ENCODE data around the gene ARL1.

ARL1 gene

GRCh38 chr12:101439236-101439635, 31.7 kb upstream of the ARL1 start:
- Histone ChIP-seq H3K79me2 (ENCODE audit: insufficient read depth, low read length) (no peaks in the 10 kb centered on the region), H3K9me2 (replicated peaks; ENCODE audit: low read depth, low read length) (no peaks in the 10 kb centered on the region), H4K20me1 (ENCODE audit: insufficient read depth, low read length, poor library complexity, severe bottlenecking) (no peaks in the 10 kb centered on the region), H3K9ac (ENCODE audit: low read depth, low read length, poor library complexity, severe bottlenecking) (no peak overlapping the region), H3K9me3 (ENCODE audit: insufficient read depth, low read depth, low read length) (no peaks in the 10 kb centered on the region), H3K4me3 (ENCODE audit: low read length, poor library complexity, severe bottlenecking) (no peak overlapping the region), H3K27me3 (ENCODE audit: insufficient read depth, low read length, poor library complexity, severe bottlenecking) (no peaks in the 10 kb centered on the region), H3K36me3 (ENCODE audit: insufficient read depth, low read length) (no peaks in the 10 kb centered on the region), H2AFZ (ENCODE audit: low read length) (no peak overlapping the region), H3F3A (ENCODE audit: low read depth) (no peaks in the 10 kb centered on the region), H3K4me1 (ENCODE audit: insufficient read depth, low read length, poor library complexity, severe bottlenecking) (no peaks in the 10 kb centered on the region), H3K4me2 (ENCODE audit: low read depth, low read length, poor library complexity, severe bottlenecking) (no peak overlapping the region)
- no peak for TF ChIP-seq EZH2phosphoT487 (IDR thresholded peaks at IDR 0.05; ENCODE audit: borderline replicate concordance)
- no peak for TF ChIP-seq CTCF (conservative IDR thresholded peaks at IDR 0.05; ENCODE audit: low read length)

GRCh38 chr12:101436136-101436535, 28.6 kb upstream of the ARL1 start:
- no peak for TF ChIP-seq CTCF (conservative IDR thresholded peaks at IDR 0.05; ENCODE audit: low read length)
- no peak for TF ChIP-seq EZH2phosphoT487 (IDR thresholded peaks at IDR 0.05; ENCODE audit: borderline replicate concordance)
- H3K9ac ChIP-seq (ENCODE audit: low read depth, low read length, poor library complexity, severe bottlenecking): no peak overlapping the region
- H3K79me2 ChIP-seq (ENCODE audit: insufficient read depth, low read length): no peaks in the 10 kb centered on the region
- no peaks in the 10 kb centered on the region for H3K4me1 ChIP-seq (ENCODE audit: insufficient read depth, low read length, poor library complexity, severe bottlenecking)
- H3F3A ChIP-seq (ENCODE audit: low read depth): no peaks in the 10 kb centered on the region
- H2AFZ ChIP-seq (ENCODE audit: low read length): no peak overlapping the region
- no peak overlapping the region for H3K4me2 ChIP-seq (ENCODE audit: low read depth, low read length, poor library complexity, severe bottlenecking)
- no peaks in the 10 kb centered on the region for H3K27me3 ChIP-seq (ENCODE audit: insufficient read depth, low read length, poor library complexity, severe bottlenecking)
- no peaks in the 10 kb centered on the region for H3K36me3 ChIP-seq (ENCODE audit: insufficient read depth, low read length)
- H3K9me2 ChIP-seq (replicated peaks; ENCODE audit: low read depth, low read length): no peaks in the 10 kb centered on the region
- no peaks in the 10 kb centered on the region for H3K9me3 ChIP-seq (ENCODE audit: insufficient read depth, low read depth, low read length)
- H3K4me3 ChIP-seq (ENCODE audit: low read length, poor library complexity, severe bottlenecking): no peak overlapping the region
- no peaks in the 10 kb centered on the region for H4K20me1 ChIP-seq (ENCODE audit: insufficient read depth, low read length, poor library complexity, severe bottlenecking)

- H3K36me3 ChIP-seq (ENCODE audit: insufficient read depth, low read length): no peaks in the 10 kb centered on the region
Observed at GRCh38 chr12:101430456-101430855, 22.9 kb upstream of the ARL1 start.

More at GRCh38 chr12:101430456-101430855, 22.9 kb upstream of the ARL1 start:
- H3K27me3 ChIP-seq (ENCODE audit: insufficient read depth, low read length, poor library complexity, severe bottlenecking): no peaks in the 10 kb centered on the region
- H3K79me2 ChIP-seq (ENCODE audit: insufficient read depth, low read length): no peaks in the 10 kb centered on the region
- no peaks in the 10 kb centered on the region for H3F3A ChIP-seq (ENCODE audit: low read depth)
- TF ChIP-seq EZH2phosphoT487 (IDR thresholded peaks at IDR 0.05; ENCODE audit: borderline replicate concordance) (no peak), CTCF (conservative IDR thresholded peaks at IDR 0.05; ENCODE audit: low read length) (no peak)
- no peak overlapping the region for H3K9ac ChIP-seq (ENCODE audit: low read depth, low read length, poor library complexity, severe bottlenecking)
- H3K9me3 ChIP-seq (ENCODE audit: insufficient read depth, low read depth, low read length): no peaks in the 10 kb centered on the region
- H3K4me1 ChIP-seq (ENCODE audit: insufficient read depth, low read length, poor library complexity, severe bottlenecking): no peaks in the 10 kb centered on the region
- H2AFZ ChIP-seq (ENCODE audit: low read length): no peak overlapping the region
- H3K4me3 ChIP-seq (ENCODE audit: low read length, poor library complexity, severe bottlenecking): no peak overlapping the region
- no peak overlapping the region for H3K4me2 ChIP-seq (ENCODE audit: low read depth, low read length, poor library complexity, severe bottlenecking)
- H3K9me2 ChIP-seq (replicated peaks; ENCODE audit: low read depth, low read length): no peaks in the 10 kb centered on the region
- no peaks in the 10 kb centered on the region for H4K20me1 ChIP-seq (ENCODE audit: insufficient read depth, low read length, poor library complexity, severe bottlenecking)
